Adrenal gland (tissue), 5 donors: ENCODE measurements around the gene RELL2.

Source experiments
- CTCF ChIP-seq, 6 experiments: fragments of 450-650 bp in 4 of 6; fragments of 200-600 bp in 2 of 6; sonication (generic) in 1 of 6; IDR thresholded peaks; 1 replicate in 5 of 6; 2 replicates in 1 of 6; pipeline versions ENCODE4 v1.5.1 to v1.8.0; 2016 to 2021; ENCODE audit warnings: antibody characterized with exemption in 6 of 6, mild to moderate bottlenecking in 2 of 6, moderate library complexity in 1 of 6
- POLR2A ChIP-seq, 2 donors: fragments of 450-650 bp; IDR thresholded peaks; one replicate each; pipeline ENCODE4 v1.6.1; 2017; ENCODE audit warnings: antibody characterized with exemption in 2 of 2, mild to moderate bottlenecking in 2 of 2, moderate library complexity in 1 of 2
- donor health status: DM: no; HTN: no; CAD: no.

GRCh38 chr5:141685591-141685990 lies 48.8 kb downstream of the RELL2 start:
- TF ChIP-seq POLR2A (IDR thresholded peaks at IDR 0.05) (no peak), CTCF (IDR thresholded peaks at IDR 0.05) (no peak)
